Measurements from ENCODE around the gene SULT2A1. TPM values are rescaled to one million over a fixed set of nuclear protein-coding genes. Genes with fewer than 3 reads are reported as not detected.
"Not testable (repeated sequence)": the region's sequence is repeated elsewhere in the genome, so short reads cannot be mapped to it uniquely, and the experiment has no call there.

Gene SULT2A1
- total RNA-seq, 1 donor from 2014 or later: not detected

GRCh38 chr19:47863514-47863936 lies 22.6 kb downstream of the SULT2A1 start:
- Histone ChIP-seq H2AFZ (replicated peaks) (no peak overlapping the region), H3K9me3 (ENCODE audit: low read depth) (no peaks in the 10 kb centered on the region), H3K79me2 (ENCODE audit: low read depth) (no peaks in the 10 kb centered on the region), H3K27me3 (no peaks in the 10 kb centered on the region), H3K4me2 (peak overlapping the region; percentile 61), H4K20me1 (ENCODE audit: low read depth) (no peaks in the 10 kb centered on the region), H3K36me3 (no peaks in the 10 kb centered on the region), H3K9ac (no peak overlapping the region), H3K4me3 (peak overlapping the region; percentile 3), H3K4me1 (peaks cover 10% of the 10 kb centered on the region), H3K27ac (peak overlapping the region; percentile 88), H3F3A (ENCODE audit: low read depth) (peaks cover 23% of the 10 kb centered on the region)
- H3K9me3 Mint-ChIP-seq: peaks cover 6% of the 10 kb centered on the region
- TF ChIP-seq EZH2 (IDR thresholded peaks at IDR 0.05) (no peak), CTCF (IDR thresholded peaks at IDR 0.05) (peak; percentile 100)
- peak overlapping the region; percentile 52 for H3K4me3 Mint-ChIP-seq
- peaks cover 5% of the 10 kb centered on the region for H3K27me3 Mint-ChIP-seq (ENCODE audit: insufficient read depth, low read depth)
- H3K27ac Mint-ChIP-seq: peak overlapping the region; percentile 85
- H3K4me1 Mint-ChIP-seq: peaks cover 19% of the 10 kb centered on the region
- no peaks in the 10 kb centered on the region for H3K36me3 Mint-ChIP-seq
- DNase-seq (ENCODE audit: low spot score): peak; percentile 97

GRCh38 chr19:47861630-47862029 lies 24.5 kb downstream of the SULT2A1 start:
- peaks cover 10% of the 10 kb centered on the region for H3K4me1 ChIP-seq
- H3K9me3 ChIP-seq (ENCODE audit: low read depth): no peaks in the 10 kb centered on the region
- no peak overlapping the region for H3K4me2 ChIP-seq
- Mint-ChIP-seq H3K36me3 (no peaks in the 10 kb centered on the region), H3K9me3 (peaks cover 6% of the 10 kb centered on the region), H3K4me3 (no peak overlapping the region), H3K27ac (peak overlapping the region; percentile 76), H3K4me1 (peaks cover 20% of the 10 kb centered on the region), H3K27me3 (ENCODE audit: insufficient read depth, low read depth) (peaks cover 4% of the 10 kb centered on the region)
- H3F3A ChIP-seq (ENCODE audit: low read depth): peaks cover 23% of the 10 kb centered on the region
- H3K27me3 ChIP-seq: no peaks in the 10 kb centered on the region
- no peak overlapping the region for H3K27ac ChIP-seq
- H4K20me1 ChIP-seq (ENCODE audit: low read depth): no peaks in the 10 kb centered on the region
- DNase-seq (ENCODE audit: low spot score): no peak
- H3K4me3 ChIP-seq: no peak overlapping the region
- no peaks in the 10 kb centered on the region for H3K36me3 ChIP-seq
- H3K9ac ChIP-seq: no peak overlapping the region
- no peak overlapping the region for H2AFZ ChIP-seq (replicated peaks)
- TF ChIP-seq CTCF (IDR thresholded peaks at IDR 0.05): no peak
- TF ChIP-seq EZH2 (IDR thresholded peaks at IDR 0.05): no peak
- no peak for TF ChIP-seq EZH2phosphoT487 (IDR thresholded peaks at IDR 0.05)
- H3K79me2 ChIP-seq (ENCODE audit: low read depth): no peaks in the 10 kb centered on the region

GRCh38 chr19:47860602-47861297 lies 25.4 kb downstream of the SULT2A1 start:
- Mint-ChIP-seq H3K27ac (peak overlapping the region; percentile 82), H3K9me3 (peaks cover 6% of the 10 kb centered on the region), H3K4me1 (peaks cover 20% of the 10 kb centered on the region), H3K27me3 (ENCODE audit: insufficient read depth, low read depth) (peaks cover 4% of the 10 kb centered on the region), H3K4me3 (no peak overlapping the region), H3K36me3 (no peaks in the 10 kb centered on the region)
- Histone ChIP-seq H3K4me3 (no peak overlapping the region), H3K27ac (no peak overlapping the region), H3K79me2 (ENCODE audit: low read depth) (no peaks in the 10 kb centered on the region), H3K36me3 (no peaks in the 10 kb centered on the region), H3F3A (ENCODE audit: low read depth) (peaks cover 23% of the 10 kb centered on the region), H3K4me1 (peaks cover 10% of the 10 kb centered on the region), H3K27me3 (no peaks in the 10 kb centered on the region), H3K9me3 (ENCODE audit: low read depth) (no peaks in the 10 kb centered on the region), H3K9ac (no peak overlapping the region), H4K20me1 (ENCODE audit: low read depth) (no peaks in the 10 kb centered on the region), H3K4me2 (no peak overlapping the region), H2AFZ (replicated peaks) (no peak overlapping the region)
- DNase-seq (ENCODE audit: low spot score): no peak
- no peak for TF ChIP-seq CTCF (IDR thresholded peaks at IDR 0.05)
- no peak for TF ChIP-seq EZH2phosphoT487 (IDR thresholded peaks at IDR 0.05)

- not testable (repeated sequence) for H3K9me3 Mint-ChIP-seq; H3K4me3 ChIP-seq; H3K36me3 ChIP-seq; H4K20me1 ChIP-seq (ENCODE audit: low read depth); H3K9me3 ChIP-seq (ENCODE audit: low read depth); H3K27ac Mint-ChIP-seq; H3K36me3 Mint-ChIP-seq; H3K27me3 Mint-ChIP-seq (ENCODE audit: insufficient read depth, low read depth); H3K27me3 ChIP-seq; H3K4me2 ChIP-seq; H3K79me2 ChIP-seq (ENCODE audit: low read depth); H3K27ac ChIP-seq; DNase-seq (ENCODE audit: low spot score); H2AFZ ChIP-seq (replicated peaks); H3K4me3 Mint-ChIP-seq; H3K4me1 ChIP-seq; H3K9ac ChIP-seq
- peaks cover 15% of the 10 kb centered on the region for H3K4me1 Mint-ChIP-seq
- peaks cover 18% of the 10 kb centered on the region for H3F3A ChIP-seq (ENCODE audit: low read depth)
Measured at GRCh38 chr19:47859838-47860237, 26.3 kb downstream of the SULT2A1 start.

GRCh38 chr19:47858646-47859285 lies 27.3 kb downstream of the SULT2A1 start, which contains the start of gene TPRX2:
Gene TPRX2, plus strand, starts transcription at chr19:47859235. Its CDS starts 12 bp downstream, at chr19:47859247.
- H4K20me1 ChIP-seq (ENCODE audit: low read depth); H3K4me3 Mint-ChIP-seq; H3K79me2 ChIP-seq (ENCODE audit: low read depth); H3K4me1 Mint-ChIP-seq; H3K9ac ChIP-seq; H3K36me3 Mint-ChIP-seq; H3K27me3 Mint-ChIP-seq (ENCODE audit: insufficient read depth, low read depth); H3K4me2 ChIP-seq; DNase-seq (ENCODE audit: low spot score); H3F3A ChIP-seq (ENCODE audit: low read depth); H3K27me3 ChIP-seq; H3K9me3 ChIP-seq (ENCODE audit: low read depth); H2AFZ ChIP-seq (replicated peaks); H3K27ac ChIP-seq; H3K36me3 ChIP-seq; H3K4me1 ChIP-seq; H3K4me3 ChIP-seq; H3K9me3 Mint-ChIP-seq: not testable (repeated sequence)
- peak within 1 kb of the TSS; percentile 21 for H3K27ac Mint-ChIP-seq

Measured in neural progenitor cell (in vitro differentiated cells).